Activated naive CD8-positive, alpha-beta T cell treated with anti-CD3 and anti-CD28 coated beads, Interleukin-2, amount 50 U/mL, for 16 hours (primary cell): Measurements from ENCODE around the gene TUBA4A.

ENCODE experiments used
- DNase-seq: peaks from one replicate; pipeline ENCODE4 v3.0.0-alpha.2; 2020; ENCODE audit warnings: low read depth, low spot score

Gene TUBA4A

DNA sequence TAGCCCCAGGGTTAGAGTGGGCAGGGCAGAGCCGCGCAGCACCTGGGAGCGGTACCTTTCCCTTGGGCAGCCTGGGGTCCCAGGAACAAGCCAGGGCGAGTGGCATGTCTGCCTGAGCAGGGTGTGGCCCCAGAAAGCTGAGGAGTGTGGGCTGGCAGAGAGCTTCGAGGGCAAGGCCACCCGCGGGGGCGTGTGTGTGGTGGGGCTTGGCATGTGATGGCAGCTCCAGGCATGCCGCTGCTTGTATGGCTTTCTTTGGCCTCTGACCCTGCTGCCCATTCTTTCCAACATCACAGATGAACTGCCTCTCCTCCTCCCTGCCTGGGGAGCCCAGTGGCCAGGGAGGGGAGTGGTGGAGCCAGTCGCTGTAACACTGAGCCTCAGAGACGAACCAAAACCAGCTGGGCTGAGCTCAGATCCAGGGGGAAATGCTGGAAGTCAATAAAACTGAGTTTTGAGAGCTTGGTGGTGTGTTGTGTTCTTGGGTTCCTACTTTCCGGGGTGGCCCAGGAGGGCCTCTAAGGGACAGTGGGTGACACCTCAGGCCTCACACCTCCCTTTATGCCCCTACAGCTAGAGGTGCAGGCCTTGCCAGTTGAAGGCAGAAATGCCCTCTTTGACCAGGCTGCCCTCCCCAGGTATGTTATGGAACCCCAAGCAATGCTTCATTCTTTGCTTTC lies 32.9 kb upstream of the TUBA4A start:
- DNase-seq: no peak

GRCh38 chr2:219285894-219286425 lies 32.2 kb upstream of the TUBA4A start:
- DNase-seq: no peak

DNA sequence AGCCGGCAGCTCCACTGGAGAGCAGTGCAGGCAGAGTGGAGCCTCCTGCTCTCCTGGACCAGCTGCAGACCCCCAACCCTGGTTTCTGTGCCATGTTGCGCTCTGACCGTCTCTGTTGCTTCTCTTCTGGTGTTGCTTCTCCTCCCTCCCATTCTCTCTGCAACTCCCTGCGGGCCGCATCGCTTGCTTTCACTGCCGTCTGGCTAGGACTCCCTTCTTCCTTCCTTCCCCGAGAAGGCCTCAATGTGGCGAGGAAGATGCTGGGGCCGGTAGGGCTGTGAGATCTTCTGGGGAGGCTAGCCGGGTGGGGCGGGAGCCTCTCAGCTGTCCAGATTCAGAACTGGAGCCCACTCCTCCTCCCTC lies 31.6 kb upstream of the TUBA4A start:
- DNase-seq: no peak

DNA sequence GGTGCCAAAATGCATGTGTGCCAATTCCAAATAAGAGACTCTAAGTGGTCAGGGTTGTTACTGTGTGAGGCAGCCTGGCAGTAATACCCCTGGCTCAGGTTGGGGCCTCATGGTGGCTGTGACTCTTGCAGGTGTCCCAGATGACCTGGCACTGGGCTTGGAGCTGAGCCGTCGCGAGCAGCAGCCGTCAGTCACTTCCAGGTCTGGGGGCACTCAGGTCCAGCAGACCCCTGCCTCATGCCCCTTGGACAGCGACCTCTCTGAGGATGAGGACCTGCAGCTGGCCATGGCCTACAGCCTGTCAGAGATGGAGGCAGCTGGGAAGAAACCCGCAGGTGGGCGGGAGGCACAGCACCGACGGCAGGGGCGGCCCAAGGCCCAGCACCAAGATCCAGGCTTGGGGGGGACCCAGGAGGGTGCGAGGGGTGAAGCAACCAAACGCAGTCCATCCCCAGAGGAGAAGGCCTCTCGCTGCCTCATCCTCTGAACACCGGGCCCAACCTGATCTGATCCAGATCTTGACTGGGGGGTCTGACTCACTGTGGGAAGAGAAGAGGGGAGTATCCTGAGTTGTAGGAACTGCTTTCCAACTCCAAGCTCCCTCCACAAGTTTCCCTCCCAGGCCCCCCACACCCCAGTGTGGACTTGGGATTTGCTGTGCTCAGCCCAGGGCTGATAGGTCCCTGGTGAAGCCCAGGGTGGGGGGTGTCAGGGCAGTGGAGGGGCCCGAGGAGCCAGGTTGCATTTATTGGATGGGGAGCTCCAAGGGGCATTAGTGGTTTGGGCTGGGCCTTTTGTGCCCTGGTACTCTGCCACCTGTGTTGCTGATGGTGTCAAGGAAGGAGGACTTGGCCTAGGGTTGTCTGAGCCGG lies 31.0 kb upstream of the TUBA4A start:
- DNase-seq: no peak

DNA sequence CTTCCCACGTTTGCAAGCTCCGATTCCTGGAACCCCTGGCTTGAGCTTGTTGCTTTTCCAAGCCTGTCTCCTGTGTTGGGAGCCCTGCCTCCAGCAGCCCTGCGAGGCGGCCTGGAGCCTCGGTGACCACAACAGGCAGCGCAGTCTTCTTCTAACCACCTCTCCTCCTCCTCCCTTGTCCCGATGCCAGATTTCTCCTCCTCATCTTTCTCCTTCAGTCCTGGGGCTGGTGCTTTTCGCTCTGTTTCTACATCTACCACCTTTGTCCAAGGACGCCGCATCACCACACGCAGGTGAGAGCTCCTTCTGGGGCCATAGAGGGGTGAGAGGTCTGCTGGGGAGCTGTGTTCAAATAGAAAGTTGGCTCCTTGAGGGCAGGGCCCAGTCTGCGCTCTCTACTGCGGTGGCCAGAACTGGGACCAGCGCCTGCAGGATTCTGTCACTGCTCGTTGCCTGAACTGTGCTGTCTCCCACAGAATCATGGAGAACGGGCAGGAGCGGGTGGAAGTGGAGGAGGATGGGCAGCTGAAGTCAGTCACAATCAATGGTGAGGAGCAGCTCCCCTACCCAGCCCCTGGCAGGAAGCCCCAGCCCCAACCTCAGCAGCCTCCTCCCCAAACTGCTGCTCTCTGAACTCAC lies 29.3 kb upstream of the TUBA4A start:
- DNase-seq: no peak

GRCh38 chr2:219282375-219282774 lies 28.7 kb upstream of the TUBA4A start:
- no peak for DNase-seq

GRCh38 chr2:219281588-219281987 lies 27.9 kb upstream of the TUBA4A start:
- DNase-seq: no peak

DNA sequence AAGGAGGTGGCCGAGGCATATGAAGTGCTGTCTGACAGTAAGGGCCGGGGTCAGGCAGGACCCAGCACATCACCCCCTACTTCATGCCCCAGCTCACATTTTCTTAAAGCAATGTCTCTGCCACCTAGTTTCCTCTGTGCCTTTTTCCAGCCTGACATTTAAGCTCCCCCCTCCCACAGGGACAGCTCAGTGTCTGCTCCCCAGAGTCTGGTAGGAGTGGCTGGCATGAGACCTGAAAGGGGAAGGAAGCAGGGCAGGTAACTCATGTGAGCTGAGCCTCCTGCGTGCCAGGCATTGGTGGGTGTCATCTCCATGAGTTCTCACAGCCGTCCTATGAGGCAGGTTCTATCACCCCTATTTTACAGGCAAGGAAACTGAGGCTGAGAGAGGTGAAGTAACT lies 26.9 kb upstream of the TUBA4A start:
- no peak for DNase-seq

GRCh38 chr2:219279916-219280516 lies 26.3 kb upstream of the TUBA4A start:
- DNase-seq: no peak

DNA sequence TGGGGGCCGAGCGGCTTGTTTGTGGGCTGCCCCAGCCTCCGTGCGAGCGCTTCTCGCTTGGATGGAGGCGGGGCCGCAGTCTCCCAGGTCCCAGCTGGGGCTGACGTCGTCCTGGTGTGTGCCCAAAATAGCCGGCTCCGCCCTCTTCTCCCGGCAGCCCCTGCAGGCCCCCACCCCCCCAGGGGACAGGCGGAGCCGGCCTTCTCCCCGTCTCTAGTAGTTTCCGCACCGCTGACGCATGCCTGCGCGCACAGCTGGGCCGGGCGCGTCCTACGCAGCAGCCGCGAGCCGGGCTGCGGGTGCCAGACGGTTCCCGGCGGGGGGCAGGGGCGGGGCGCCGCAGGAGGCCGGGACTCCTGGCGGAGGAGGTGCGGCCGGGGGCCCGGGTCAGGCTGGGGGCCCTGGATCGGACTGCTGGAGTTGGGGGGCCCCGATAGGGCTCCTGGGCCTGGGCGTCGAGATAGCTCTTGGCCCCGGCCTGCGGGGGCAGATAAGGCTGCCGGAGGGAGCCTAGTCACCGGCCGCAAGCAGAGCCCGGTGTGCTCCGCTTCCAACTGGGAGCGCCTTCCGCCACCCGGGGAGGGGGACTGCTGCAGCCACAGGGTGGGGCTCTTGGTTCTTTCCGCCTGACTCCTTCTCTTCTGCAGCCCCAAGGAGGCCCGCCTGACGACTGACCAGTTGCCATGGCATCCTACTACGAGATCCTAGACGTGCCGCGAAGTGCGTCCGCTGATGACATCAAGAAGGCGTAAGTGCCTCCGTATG lies 25.6 kb upstream of the TUBA4A start, which contains the start of gene DNAJB2:
TSS of gene DNAJB2 (plus strand) at position 216 of the 765 bp plus-strand sequence. CDS start at position 684, 468 bp downstream.
- peak; percentile 99 for DNase-seq

- no peak for DNase-seq
These were observed 25.0 kb upstream of the TUBA4A start for GRCh38 chr2:219278655-219279150.

DNA sequence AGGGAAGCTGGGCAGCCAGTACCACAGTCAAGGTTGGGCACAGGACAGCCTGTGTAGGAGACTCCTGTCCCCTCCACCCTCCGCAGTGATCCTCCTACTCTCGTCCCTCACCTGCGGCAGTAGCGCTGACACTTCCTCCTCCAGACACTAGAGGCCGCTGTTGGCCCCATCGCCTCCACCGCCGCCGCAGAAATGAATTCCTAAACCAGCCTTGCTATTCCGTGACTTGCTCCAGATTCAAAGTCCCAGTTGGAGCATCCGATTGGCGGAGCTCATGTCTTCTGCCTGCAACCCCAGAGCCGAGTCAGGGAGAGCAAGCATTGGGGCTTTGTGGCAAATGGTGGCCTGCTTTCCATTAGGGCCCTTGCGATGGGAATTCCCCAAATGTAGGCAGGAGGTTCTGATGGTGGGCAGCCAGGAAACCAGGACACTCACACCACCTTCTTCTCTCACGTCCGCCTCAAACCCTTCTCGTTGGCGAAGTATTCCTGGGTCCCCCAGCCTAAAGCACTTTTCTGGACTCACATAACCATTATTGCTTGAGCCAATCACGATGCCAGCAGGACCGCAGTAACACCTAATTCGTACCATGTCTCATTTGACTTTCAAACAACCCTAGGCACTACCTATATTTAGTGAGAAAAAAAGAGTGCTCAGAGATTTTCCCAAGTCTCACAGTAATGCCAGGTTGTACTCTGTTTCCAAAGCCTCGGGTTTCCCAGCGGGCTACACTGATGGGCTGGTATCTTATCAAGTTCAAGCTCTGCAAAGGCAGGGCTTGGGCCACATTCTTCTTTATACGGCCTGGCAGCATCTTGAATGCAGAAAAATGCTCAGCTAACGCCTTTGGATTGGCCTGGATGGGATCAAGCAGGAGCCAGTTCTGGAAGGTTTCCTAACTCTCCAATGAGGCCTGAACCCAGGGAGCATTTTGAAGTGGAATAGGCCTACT lies 24.3 kb upstream of the TUBA4A start:
- DNase-seq: peak; percentile 51

GRCh38 chr2:219274361-219274921 lies 20.7 kb upstream of the TUBA4A start:
- DNase-seq: no peak

DNA sequence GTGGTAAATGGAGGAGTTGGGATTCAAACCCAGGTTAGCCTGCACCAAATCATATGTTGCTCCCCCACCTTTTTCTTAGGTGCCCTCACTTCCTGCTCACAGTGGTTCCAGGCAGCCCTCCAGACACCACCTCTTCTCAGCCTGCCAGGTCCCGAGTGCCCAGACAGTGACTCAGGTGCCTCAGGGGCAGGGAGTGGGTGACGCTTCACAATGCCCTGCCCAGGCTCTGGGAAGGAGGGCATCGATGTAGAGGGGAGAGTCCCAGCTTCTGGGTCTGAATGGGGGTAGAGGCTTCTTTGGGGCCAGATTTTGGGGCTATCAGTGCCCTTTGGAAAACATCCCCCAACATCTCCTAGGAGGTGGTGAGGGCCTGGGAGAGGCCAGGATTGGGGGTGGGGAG lies 20.2 kb upstream of the TUBA4A start:
- no peak for DNase-seq

- DNase-seq: no peak
These were observed 19.3 kb upstream of the TUBA4A start for GRCh38 chr2:219272995-219273394.

DNA sequence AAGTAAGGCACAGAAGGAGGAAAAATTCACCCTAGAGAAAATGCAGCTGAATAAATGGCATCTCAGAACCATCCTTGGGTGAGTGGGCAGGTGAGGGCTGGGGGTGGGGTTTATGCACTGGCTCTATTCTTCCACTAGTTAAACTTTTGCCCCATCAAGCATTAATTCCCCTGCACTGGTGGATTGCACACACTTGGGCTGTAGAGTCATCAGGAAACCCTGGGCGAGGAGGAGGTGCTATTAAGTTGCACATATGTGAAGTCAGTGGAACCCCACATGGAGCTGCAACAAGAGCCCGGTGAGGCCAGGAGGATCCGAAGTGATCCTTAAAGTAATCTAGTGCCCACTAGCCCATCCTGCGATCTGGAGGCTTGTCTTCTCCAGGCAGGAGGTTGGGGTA lies 18.6 kb upstream of the TUBA4A start:
- DNase-seq: no peak

- no peak for DNase-seq
These were observed 17.3 kb upstream of the TUBA4A start for GRCh38 chr2:219271021-219271420.

GRCh38 chr2:219270055-219270372 lies 16.3 kb upstream of the TUBA4A start:
- no peak for DNase-seq

- DNase-seq: no peak
These were observed 15.8 kb upstream of the TUBA4A start for GRCh38 chr2:219269362-219270054.
